ENCODE data around the gene SLC25A23.

The SLC25A23 gene

GRCh38 chr19:6482343-6482686 lies 22.7 kb upstream of the SLC25A23 start (continued):
- TF ChIP-seq ATF2 (tag by site-specific recombination; IDR thresholded peaks at IDR 0.05; ENCODE audit: low read depth), result no peak
- no peak for TF ChIP-seq ZSCAN16 (tag by site-specific recombination; IDR thresholded peaks at IDR 0.05)
- no peak for TF ChIP-seq ZNF362 (tag by site-specific recombination; IDR thresholded peaks at IDR 0.05)
- TF ChIP-seq MEIS1 (CRISPR knock-in tag; IDR thresholded peaks at IDR 0.05; ENCODE audit: borderline replicate concordance), result no peak
- TF ChIP-seq ZBTB11 (tag by site-specific recombination; conservative IDR thresholded peaks at IDR 0.05; ENCODE audit: low read depth), result no peak
- TF ChIP-seq ZNF16 (tag by site-specific recombination; IDR thresholded peaks at IDR 0.05; ENCODE audit: low read depth), result no peak
- TF ChIP-seq ZBTB26 (tag by site-specific recombination; optimal IDR thresholded peaks at IDR 0.05), result no peak
- TF ChIP-seq ZNF473 (tag by site-specific recombination; IDR thresholded peaks at IDR 0.05), result no peak
- TF ChIP-seq PRDM4 (tag by site-specific recombination; IDR thresholded peaks at IDR 0.05), result no peak
- no peak for TF ChIP-seq MYNN (tag by site-specific recombination; IDR thresholded peaks at IDR 0.05; ENCODE audit: borderline replicate concordance)
- no peak for TF ChIP-seq ZNF350 (tag by site-specific recombination; IDR thresholded peaks at IDR 0.05)

GRCh38 chr19:6481541-6482342 lies 22.1 kb upstream of the SLC25A23 start, which contains the start of gene DENND1C:
DENND1C (minus strand) TSS chr19:6481787; CDS start chr19:6481695, 92 bp downstream.
- H3K36me3 ChIP-seq (ENCODE audit: control insufficient read depth in 2 of 2, insufficient read depth in 1 of 2, low read length in 2 of 2), result no peaks in the 10 kb centered on the region
- H3K27ac ChIP-seq (ENCODE audit: extremely low read depth, low read depth, low read length), result no peak within 1 kb of the TSS
- no peak within 1 kb of the TSS for H3K4me3 ChIP-seq (ENCODE audit: low read depth, low read length)
- no peaks in the 10 kb centered on the region for H3K4me1 ChIP-seq (ENCODE audit: control insufficient read depth, insufficient read depth, low read length)
- no peaks in the 10 kb centered on the region for H3K9me3 ChIP-seq (ENCODE audit: control insufficient read depth, insufficient read depth, low read depth, low read length)
- ChIA-PET CTCF (interaction anchor here (0.6 to 2.0 kb wide), 11 partner anchors 9 to 299 kb away, joined by 3 to 8 read pairs (median 3); partner anchors contain the start of genes ALKBH7, CLPP and CRB3), POLR2A (interaction anchor here (0.6 kb wide), 1 partner anchor 170 kb away, joined by 3 read pairs; no protein-coding TSS in a partner anchor)
- TF ChIP-seq ZNF335 (tag by site-specific recombination; conservative IDR thresholded peaks at IDR 0.05) (peak; percentile 34), ZNF777 (tag by site-specific recombination; IDR thresholded peaks at IDR 0.05; ENCODE audit: borderline replicate concordance) (no peak), ZNF843 (tag by site-specific recombination; IDR thresholded peaks at IDR 0.05) (no peak), BCL11B (tag by site-specific recombination; IDR thresholded peaks at IDR 0.05; ENCODE audit: low read depth) (no peak), CTCF (tag by site-specific recombination; IDR thresholded peaks at IDR 0.05) (peak; percentile 79), ZSCAN30 (tag by site-specific recombination; IDR thresholded peaks at IDR 0.05) (no peak), KLF1 (tag by site-specific recombination; IDR thresholded peaks at IDR 0.05) (no peak), PRDM10 (tag by site-specific recombination; IDR thresholded peaks at IDR 0.05) (no peak), ZNF184 (tag by site-specific recombination; IDR thresholded peaks at IDR 0.05) (no peak)

Measured in HEK293 (cell line).